ENCODE data around the gene RHOH.

RHOH gene

GRCh38 chr4:40241941-40242340 lies 45.1 kb downstream of the RHOH start:
- Mint-ChIP-seq H3K27ac (peak overlapping the region; percentile 90), H3K4me1 (peaks cover 57 to 87% of the 10 kb centered on the region in 2 donors), H3K27me3 (no peaks in the 10 kb centered on the region), H3K9me3 (peaks cover 0 to 3% of the 10 kb centered on the region in 2 donors), H3K36me3 (peaks cover 51 to 65% of the 10 kb centered on the region in 2 donors), H3K4me3 (peak overlapping the region; percentile 68 to 76)
- DNase-seq (no peak), ATAC-seq (replicated peaks) (peak; percentile 68 to 77)

- Mint-ChIP-seq H3K27ac (peak overlapping the region; percentile 73), H3K9me3 (no peaks in the 10 kb centered on the region), H3K27me3 (no peaks in the 10 kb centered on the region), H3K36me3 (peaks cover 46 to 67% of the 10 kb centered on the region in 2 donors), H3K4me3 (no peak overlapping the region), H3K4me1 (peaks cover 56 to 77% of the 10 kb centered on the region in 2 donors)
- ATAC-seq (replicated peaks) (no peak), DNase-seq (no peak)
These were observed 46.6 kb downstream of the RHOH start for GRCh38 chr4:40243386-40243948.

- Mint-ChIP-seq H3K27ac (peak overlapping the region; percentile 75), H3K4me1 (peaks cover 53 to 79% of the 10 kb centered on the region in 2 donors), H3K4me3 (no peak overlapping the region), H3K9me3 (no peaks in the 10 kb centered on the region), H3K36me3 (peaks cover 42 to 61% of the 10 kb centered on the region in 2 donors), H3K27me3 (no peaks in the 10 kb centered on the region)
- ATAC-seq (replicated peaks) (no peak), DNase-seq (no peak)
These were observed 47.8 kb downstream of the RHOH start for GRCh38 chr4:40244606-40245005.

- Mint-ChIP-seq H3K4me1 (peaks cover 50 to 75% of the 10 kb centered on the region in 2 donors), H3K27me3 (no peaks in the 10 kb centered on the region), H3K4me3 (no peak overlapping the region), H3K27ac (peak overlapping the region; percentile 84), H3K9me3 (no peaks in the 10 kb centered on the region), H3K36me3 (peaks cover 37 to 55% of the 10 kb centered on the region in 2 donors)
- ATAC-seq (replicated peaks): no peak
- no peak for DNase-seq
These were observed 48.7 kb downstream of the RHOH start for GRCh38 chr4:40245550-40245949.

- no peak for DNase-seq
- Mint-ChIP-seq H3K4me1 (peaks cover 54 to 77% of the 10 kb centered on the region in 2 donors), H3K27me3 (no peaks in the 10 kb centered on the region), H3K9me3 (peaks cover 0 to under 1% of the 10 kb centered on the region in 2 donors), H3K4me3 (no peak overlapping the region), H3K36me3 (peaks cover 39 to 58% of the 10 kb centered on the region in 2 donors), H3K27ac (peak overlapping the region; percentile 84)
- no peak for ATAC-seq (replicated peaks)
These were observed 49.4 kb downstream of the RHOH start for GRCh38 chr4:40246011-40246900.

GRCh38 chr4:40246938-40247337 lies 50.1 kb downstream of the RHOH start:
- Mint-ChIP-seq H3K27me3 (no peaks in the 10 kb centered on the region), H3K27ac (peak overlapping the region; percentile 51), H3K36me3 (peaks cover 38 to 57% of the 10 kb centered on the region in 2 donors), H3K4me3 (no peak overlapping the region), H3K4me1 (peaks cover 54 to 75% of the 10 kb centered on the region in 2 donors), H3K9me3 (peaks cover 0 to 3% of the 10 kb centered on the region in 2 donors)
- ATAC-seq (replicated peaks) (no peak), DNase-seq (no peak)

GRCh38 chr4:40247350-40247749 lies 50.5 kb downstream of the RHOH start:
- H3K4me1 Mint-ChIP-seq: peaks cover 50 to 71% of the 10 kb centered on the region in 2 donors
- no peak for DNase-seq
- peaks cover 0 to 3% of the 10 kb centered on the region in 2 donors for H3K9me3 Mint-ChIP-seq
- H3K36me3 Mint-ChIP-seq: peaks cover 36 to 55% of the 10 kb centered on the region in 2 donors
- H3K4me3 Mint-ChIP-seq: no peak overlapping the region
- no peaks in the 10 kb centered on the region for H3K27me3 Mint-ChIP-seq
- ATAC-seq (replicated peaks): peak; percentile 56 to 76
- H3K27ac Mint-ChIP-seq: peak overlapping the region; percentile 51

GRCh38 chr4:40251366-40251765 lies 54.5 kb downstream of the RHOH start:
- Mint-ChIP-seq H3K27ac (peak overlapping the region; percentile 74), H3K4me3 (no peak overlapping the region)

GRCh38 chr4:40253906-40254305 lies 57.1 kb downstream of the RHOH start:
- ATAC-seq (replicated peaks): no peak

More at GRCh38 chr4:40251366-40251765, 54.5 kb downstream of the RHOH start:
- no peak for DNase-seq
- Mint-ChIP-seq H3K27me3 (no peaks in the 10 kb centered on the region), H3K9me3 (peaks cover 0 to 3% of the 10 kb centered on the region in 2 donors), H3K4me1 (peaks cover 37 to 62% of the 10 kb centered on the region in 2 donors), H3K36me3 (peaks cover 11 to 25% of the 10 kb centered on the region in 2 donors)
- peak; percentile 48 to 76 for ATAC-seq (replicated peaks)

GRCh38 chr4:40254608-40255392 lies 58.0 kb downstream of the RHOH start:
- no peak overlapping the region for H3K27ac Mint-ChIP-seq
- ATAC-seq (replicated peaks) (peak in 1 of 2 donors; percentile 7), DNase-seq (no peak)
- H3K9me3 Mint-ChIP-seq: peaks cover 0 to 3% of the 10 kb centered on the region in 2 donors
- no peaks in the 10 kb centered on the region for H3K27me3 Mint-ChIP-seq
- H3K36me3 Mint-ChIP-seq: peaks cover 2 to 6% of the 10 kb centered on the region in 2 donors
- H3K4me3 Mint-ChIP-seq: no peak overlapping the region
- H3K4me1 Mint-ChIP-seq: peaks cover 33 to 65% of the 10 kb centered on the region in 2 donors

More at GRCh38 chr4:40253906-40254305, 57.1 kb downstream of the RHOH start:
- Mint-ChIP-seq H3K27me3 (no peaks in the 10 kb centered on the region), H3K27ac (no peak overlapping the region), H3K9me3 (peaks cover 0 to 3% of the 10 kb centered on the region in 2 donors), H3K4me1 (peaks cover 35 to 64% of the 10 kb centered on the region in 2 donors), H3K36me3 (peaks cover 2 to 8% of the 10 kb centered on the region in 2 donors), H3K4me3 (no peak overlapping the region)
- DNase-seq: no peak

- H3K27me3 Mint-ChIP-seq: no peaks in the 10 kb centered on the region
- H3K9me3 Mint-ChIP-seq: peaks cover 0 to 3% of the 10 kb centered on the region in 2 donors
- H3K4me3 Mint-ChIP-seq: no peak overlapping the region
- peaks cover 1 to 4% of the 10 kb centered on the region in 2 donors for H3K36me3 Mint-ChIP-seq
- ATAC-seq (replicated peaks) (peak; percentile 48 to 51), DNase-seq (no peak)
- no peak overlapping the region for H3K27ac Mint-ChIP-seq
- H3K4me1 Mint-ChIP-seq: peaks cover 32 to 63% of the 10 kb centered on the region in 2 donors
These were observed 58.8 kb downstream of the RHOH start for GRCh38 chr4:40255393-40256281.

GRCh38 chr4:40256329-40256728 lies 59.5 kb downstream of the RHOH start:
- Mint-ChIP-seq H3K27ac (no peak overlapping the region), H3K27me3 (no peaks in the 10 kb centered on the region), H3K36me3 (peaks cover 0 to 1% of the 10 kb centered on the region in 2 donors), H3K4me3 (no peak overlapping the region), H3K9me3 (peaks cover 0 to 1% of the 10 kb centered on the region in 2 donors), H3K4me1 (peaks cover 34 to 63% of the 10 kb centered on the region in 2 donors)
- no peak for DNase-seq
- ATAC-seq (replicated peaks): no peak

- Mint-ChIP-seq H3K36me3 (no peaks in the 10 kb centered on the region), H3K4me3 (no peak overlapping the region), H3K27ac (no peak overlapping the region), H3K27me3 (no peaks in the 10 kb centered on the region), H3K4me1 (peaks cover 35 to 64% of the 10 kb centered on the region in 2 donors), H3K9me3 (no peaks in the 10 kb centered on the region)
- no peak for DNase-seq
- ATAC-seq (replicated peaks): no peak
These were observed 60.0 kb downstream of the RHOH start for GRCh38 chr4:40256817-40257216.

Data from stimulated activated naive B cell treated with anti-CD40 and anti-IgM and Interleukin-4, amounts not matched to agents 10 μg/mL and 1 μg/mL and 100 μg/mL, for 72 hours (primary cell).